LNCAP (cell line): ENCODE data around the gene MRPL27.

ENCODE experiments used
- CTCF ChIP-seq: fragments of 450-650 bp; IDR thresholded peaks from 2 replicates; pipeline ENCODE4 v1.5.1; 2017; ENCODE audit warnings: mild to moderate bottlenecking

MRPL27 gene

GRCh38 chr17:50329716-50330115 lies 43.3 kb downstream of the MRPL27 start:
- TF ChIP-seq CTCF = no peak

- TF ChIP-seq CTCF = no peak
Observed at GRCh38 chr17:50328363-50329325, 44.3 kb downstream of the MRPL27 start.

GRCh38 chr17:50326831-50327364 lies 46.1 kb downstream of the MRPL27 start:
- no peak for TF ChIP-seq CTCF

- TF ChIP-seq CTCF = no peak
Observed at GRCh38 chr17:50325906-50326305, 47.1 kb downstream of the MRPL27 start.

GRCh38 chr17:50323060-50323459 lies 49.9 kb downstream of the MRPL27 start:
- TF ChIP-seq CTCF = no peak

- no peak for TF ChIP-seq CTCF
Observed at GRCh38 chr17:50322271-50322670, 50.7 kb downstream of the MRPL27 start.

- no peak for TF ChIP-seq CTCF
Observed at GRCh38 chr17:50319306-50320004, 53.5 kb downstream of the MRPL27 start.
